B cell (primary cell): ENCODE data around the gene ARNT2. TPM values are rescaled to one million over a fixed set of nuclear protein-coding genes. Genes with fewer than 3 reads are reported as not detected.

ENCODE experiments used
- ATAC-seq: fragments of 200-7000 bp; cut with Tn5 transposase; one replicate; pipeline ENCODE4 v1.10.0; 2021; ENCODE audit warnings: low read depth, mild to moderate bottlenecking, moderate number of reproducible peaks, moderate library complexity
- CTCF ChIA-PET: fragments of 350-600 bp; sonication (Branson Sonifier 250); formaldehyde crosslinking; loops from one replicate; lab custom pipeline; 2021; ENCODE audit warnings: antibody characterized with exemption, inconsistent platforms; lab: Charles Lee
- POLR2A ChIA-PET: fragments of 350-600 bp; sonication (Branson Sonifier 250); formaldehyde crosslinking; loops from one replicate; lab custom pipeline; 2021; ENCODE audit warnings: antibody characterized with exemption; lab: Charles Lee
- DNase-seq: peaks from one replicate; pipeline ENCODE4 v3.0.0; 2013
- H2AFZ ChIP-seq: 2 replicates; pipeline ENCODE4 v1.6.1; 2012; ENCODE audit warnings: mild to moderate bottlenecking, low read depth, low read length; ENCODE audit not compliant: insufficient read depth, poor library complexity, severe bottlenecking
- H3K27ac ChIP-seq, 2 donors: 1 replicate in 1 of 2; 2 replicates in 1 of 2; pipeline ENCODE4 v1.5.1; 2012 to 2013; ENCODE audit warnings: low read length in 2 of 2, mild to moderate bottlenecking in 2 of 2, moderate library complexity in 1 of 2
- H3K27me3 ChIP-seq, 4 experiments: fragments of 200-600 bp in 1 of 4; sonication (generic) in 1 of 4; replicated peaks in 1 of 4; 1 replicate in 2 of 4; 2 replicates in 2 of 4; pipeline versions ENCODE4 v1.6.1 to v1.7.0; 2013 to 2016; ENCODE audit warnings: low read length in 3 of 4, mild to moderate bottlenecking in 2 of 4, mixed read lengths in 1 of 4, moderate library complexity in 1 of 4; ENCODE audit not compliant: insufficient read depth in 4 of 4, control insufficient read depth in 3 of 4; ENCODE audit errors: control extremely low read depth in 1 of 4
- H3K36me3 ChIP-seq, 2 experiments: replicated peaks in 1 of 2; 1 replicate in 1 of 2; 2 replicates in 1 of 2; pipeline versions ENCODE4 v1.6.1 to v1.7.1; 2013; ENCODE audit warnings: low read length in 1 of 2; ENCODE audit not compliant: insufficient read depth in 2 of 2, control insufficient read depth in 1 of 2; ENCODE audit errors: control extremely low read depth in 1 of 2, extremely low read depth in 1 of 2
- H3K4me1 ChIP-seq, 2 donors: fragments of 200-600 bp in 1 of 2; sonication (generic) in 1 of 2; 1 replicate in 1 of 2; 2 replicates in 1 of 2; pipeline versions ENCODE4 v1.5.1 to v1.6.1; 2013 to 2017; ENCODE audit warnings: low read length in 2 of 2; ENCODE audit not compliant: control insufficient read depth in 2 of 2, insufficient read depth in 2 of 2
- H3K4me2 ChIP-seq: replicated peaks from 2 replicates; pipeline ENCODE3; 2012; ENCODE audit warnings: mild to moderate bottlenecking, low read depth, low read length; ENCODE audit not compliant: poor library complexity, severe bottlenecking
- H3K4me3 ChIP-seq, 5 experiments: fragments of 200-600 bp in 1 of 5; sonication (generic) in 1 of 5; 1 replicate in 3 of 5; 2 replicates in 2 of 5; pipeline versions ENCODE4 v1.5.1 to v1.7.0; 2011 to 2016; ENCODE audit warnings: low read length in 4 of 5, mild to moderate bottlenecking in 4 of 5, low read depth in 2 of 5, control low read depth in 1 of 5, moderate library complexity in 1 of 5; ENCODE audit not compliant: insufficient read depth in 1 of 5; ENCODE audit errors: control extremely low read depth in 1 of 5, extremely low read depth in 1 of 5
- H3K79me2 ChIP-seq: fragments of 200-600 bp; sonication (generic); one replicate; pipeline ENCODE4 v1.6.0; 2016; ENCODE audit warnings: low read length; ENCODE audit not compliant: control insufficient read depth, insufficient read depth
- H3K9ac ChIP-seq: fragments of 200-600 bp; sonication (generic); 2 replicates; pipeline ENCODE4 v1.6.1; 2017; ENCODE audit warnings: mild to moderate bottlenecking, low read length, moderate library complexity
- H3K9me3 ChIP-seq, 3 donors: one replicate each; pipeline versions ENCODE4 v1.6.1 to v1.7.1; 2013; ENCODE audit warnings: low read length in 2 of 3; ENCODE audit not compliant: control insufficient read depth in 2 of 3, insufficient read depth in 1 of 3; ENCODE audit errors: control extremely low read depth in 1 of 3
- H4K20me1 ChIP-seq: 2 replicates; pipeline ENCODE4 v1.6.0; 2012; ENCODE audit warnings: mild to moderate bottlenecking, low read length; ENCODE audit not compliant: insufficient read depth, control insufficient read depth, poor library complexity, severe bottlenecking
- H3K27ac Mint-ChIP-seq: one replicate; pipeline ENCODE4 v1.8.0; 2021; ENCODE audit warnings: mixed read lengths
- H3K27me3 Mint-ChIP-seq: one replicate; pipeline ENCODE4 v1.8.0; 2021; ENCODE audit warnings: mixed read lengths
- H3K4me1 Mint-ChIP-seq: one replicate; pipeline ENCODE4 v1.8.0; 2021; ENCODE audit warnings: mixed read lengths
- H3K4me3 Mint-ChIP-seq: one replicate; pipeline ENCODE4 v1.8.0; 2021; ENCODE audit warnings: mixed read lengths
- H3K9me3 Mint-ChIP-seq: one replicate; pipeline ENCODE4 v1.8.0; 2022; ENCODE audit warnings: mixed read lengths; ENCODE audit not compliant: insufficient read depth
- CTCF ChIP-seq: fragments of 200-600 bp; IDR thresholded peaks from one replicate; pipeline ENCODE4 v1.8.0; 2022; ENCODE audit warnings: antibody characterized with exemption, mild to moderate bottlenecking
- EZH2 ChIP-seq: IDR thresholded peaks from 2 replicates; pipeline ENCODE4 v1.6.1; 2012; ENCODE audit warnings: borderline replicate concordance, low read depth, mild to moderate bottlenecking, moderate library complexity, low read length; ENCODE audit not compliant: insufficient read depth, poor library complexity, severe bottlenecking
- WGBS: methylation state at CpG from one replicate; pipeline ENCODE4 v1.1.5; 2013; ENCODE audit warnings: missing lambda C conversion rate; ENCODE audit not compliant: insufficient coverage; 5-methylcytosine and 5-hydroxymethylcytosine counted together
- intact Hi-C: fragments of 100-400 bp; cut with micrococcal nuclease; formaldehyde crosslinking; loops from one replicate; pipeline ENCODE4 v1.10.0; 2022
- polyA plus RNA-seq: library from polyadenylated mRNA; depleted of rRNA; stranded (reverse); fragments of >200 nt; gene quantifications from 2 replicates; pipeline ENCODE4 v1.2.3, GENCODE V29; 2012
- total RNA-seq, 2 donors: library from RNA; stranded (reverse); fragments of 120-200 nt in 1 of 2; gene quantifications; 1 replicate in 1 of 2; 2 replicates in 1 of 2; pipeline versions ENCODE4 v1.2.3 to v1.2.4, GENCODE V29; 2013 to 2022

Gene ARNT2
- total and polyA plus RNA-seq, 2 donors (not counting 1 experiment from before 2014, with no cell fraction given) = not detected

DNA sequence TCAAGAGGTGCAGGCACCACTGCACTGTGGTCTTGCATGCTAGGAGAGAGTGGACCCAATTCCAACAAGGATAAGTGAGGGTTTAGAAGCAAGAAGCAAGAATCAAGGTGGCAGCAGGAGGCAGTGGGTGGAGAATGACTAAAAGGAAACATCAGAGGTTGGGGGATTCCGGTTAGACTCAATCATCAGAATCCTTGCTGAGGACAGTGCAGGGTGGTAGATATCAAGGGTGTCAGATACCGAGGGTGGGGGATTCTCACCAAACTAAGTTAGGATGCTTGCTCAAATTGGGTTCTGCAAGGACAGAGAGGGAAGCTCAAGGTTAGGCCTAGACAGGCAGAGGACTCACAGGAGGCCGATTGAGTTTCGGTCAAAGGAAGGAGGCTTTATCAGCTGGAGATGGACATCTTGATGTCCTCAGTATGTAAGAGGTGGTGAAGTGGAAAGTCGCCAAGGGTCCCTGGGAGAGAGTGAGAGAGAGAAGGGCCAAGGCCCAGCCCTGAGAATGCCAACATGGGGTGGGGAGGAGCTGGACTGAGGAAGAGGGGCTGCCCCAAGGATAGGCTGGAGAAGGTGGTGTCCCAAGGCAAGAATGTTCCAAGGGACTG is 102.2 kb downstream of the ARNT2 start:
- Mint-ChIP-seq H3K4me3 (no peak overlapping the region), H3K9me3 (peaks cover 3% of the 10 kb centered on the region), H3K4me1 (no peaks in the 10 kb centered on the region), H3K27ac (no peak overlapping the region), H3K27me3 (peaks cover 8% of the 10 kb centered on the region)
- H3K36me3 ChIP-seq = no peaks in the 10 kb centered on the region
- no peaks in the 10 kb centered on the region for H4K20me1 ChIP-seq
- no peaks in the 10 kb centered on the region for H3K79me2 ChIP-seq
- H3K27me3 ChIP-seq = no peaks in the 10 kb centered on the region
- WGBS = 94% methylated on average over 5 of the region's 5 CpGs
- no peak overlapping the region for H3K4me3 ChIP-seq
- ChIA-PET POLR2A (no interaction called here), CTCF (no interaction called here)
- no peak overlapping the region for H3K27ac ChIP-seq
- DNase-seq (no peak), ATAC-seq (no peak)
- H2AFZ ChIP-seq = no peak overlapping the region
- no peak for TF ChIP-seq CTCF
- no peak for TF ChIP-seq EZH2
- no peaks in the 10 kb centered on the region for H3K4me1 ChIP-seq
- intact Hi-C loops = no loop called here
- H3K9me3 ChIP-seq = peaks cover 0 to 8% (median 0%) of the 10 kb centered on the region in 3 donors
- no peak overlapping the region for H3K4me2 ChIP-seq
- H3K9ac ChIP-seq = no peak overlapping the region

- intact Hi-C loops = no loop called here
- CTCF ChIA-PET = no interaction called here
- no peak overlapping the region for H3K27ac Mint-ChIP-seq
- ATAC-seq (no peak), DNase-seq (no peak)
- no peak overlapping the region for H3K4me3 Mint-ChIP-seq
- no peaks in the 10 kb centered on the region for H4K20me1 ChIP-seq
- peaks cover 6% of the 10 kb centered on the region for H3K27me3 Mint-ChIP-seq
- H3K4me1 Mint-ChIP-seq = no peaks in the 10 kb centered on the region
- TF ChIP-seq CTCF = no peak
- no peak for TF ChIP-seq EZH2
- H3K79me2 ChIP-seq = no peaks in the 10 kb centered on the region
- H3K4me3 ChIP-seq = no peak overlapping the region
- POLR2A ChIA-PET = no interaction called here
- H2AFZ ChIP-seq = no peak overlapping the region
- no peaks in the 10 kb centered on the region for H3K36me3 ChIP-seq
- H3K9ac ChIP-seq = no peak overlapping the region
- H3K9me3 ChIP-seq = peaks cover 0 to 8% (median 0%) of the 10 kb centered on the region in 3 donors
- peaks cover 3% of the 10 kb centered on the region for H3K9me3 Mint-ChIP-seq
- H3K27me3 ChIP-seq = no peaks in the 10 kb centered on the region
- no peak overlapping the region for H3K27ac ChIP-seq
- no peak overlapping the region for H3K4me2 ChIP-seq
- 75% methylated on average over 5 of the region's 5 CpGs for WGBS
- H3K4me1 ChIP-seq = no peaks in the 10 kb centered on the region
Measured at GRCh38 chr15:80507131-80507530, 102.9 kb downstream of the ARNT2 start.
